Karpas-422 (cell line): ENCODE data around the gene DTNB. TPM values are rescaled to one million over a fixed set of nuclear protein-coding genes. Genes with fewer than 3 reads are reported as not detected.

Experiments
- DNase-seq: peaks from one replicate; pipeline ENCODE4 v3.0.0-alpha.2; 2015
- H2AFZ ChIP-seq: fragments of 200-600 bp; sonication (generic); 2 replicates; pipeline ENCODE4 v1.6.1; 2014; ENCODE audit warnings: antibody characterized with exemption, low read length, mixed read lengths
- H3K27ac ChIP-seq: fragments of 200-600 bp; sonication (generic); 2 replicates; pipeline ENCODE4 v1.5.1; 2014; ENCODE audit warnings: mild to moderate bottlenecking, low read length, moderate library complexity
- H3K27me3 ChIP-seq: fragments of 200-600 bp; sonication (generic); 2 replicates; pipeline ENCODE4 v1.6.1; 2014; ENCODE audit warnings: low read length, mixed read lengths
- H3K36me3 ChIP-seq: fragments of 200-600 bp; sonication (generic); 2 replicates; pipeline ENCODE4 v1.6.1; 2014; ENCODE audit warnings: low read length, mixed read lengths; ENCODE audit not compliant: insufficient read depth
- H3K4me1 ChIP-seq: fragments of 200-600 bp; sonication (generic); 2 replicates; pipeline ENCODE4 v1.6.1; 2014; ENCODE audit warnings: mild to moderate bottlenecking, low read length, mixed read lengths
- H3K4me2 ChIP-seq: fragments of 200-600 bp; sonication (generic); 2 replicates; pipeline ENCODE4 v1.6.1; 2014; ENCODE audit warnings: low read length, low read depth, mild to moderate bottlenecking; ENCODE audit not compliant: poor library complexity, severe bottlenecking
- H3K4me3 ChIP-seq: fragments of 200-600 bp; sonication (generic); 2 replicates; pipeline ENCODE4 v1.5.1; 2014; ENCODE audit warnings: mild to moderate bottlenecking, antibody characterized with exemption, low read length, mixed read lengths
- H3K79me2 ChIP-seq: fragments of 200-600 bp; sonication (generic); 2 replicates; pipeline ENCODE4 v1.6.1; 2014; ENCODE audit warnings: mild to moderate bottlenecking, low read length, mixed read lengths
- H3K9ac ChIP-seq: fragments of 200-600 bp; sonication (generic); 2 replicates; pipeline ENCODE4 v1.6.0; 2014; ENCODE audit warnings: low read length
- H3K9me2 ChIP-seq: fragments of 200-600 bp; sonication (generic), shearing (Covaris generic); replicated peaks from 2 replicates; pipeline ENCODE4 v1.6.0; 2014; ENCODE audit warnings: mild to moderate bottlenecking, low read length, moderate library complexity; ENCODE audit not compliant: insufficient read depth
- H3K9me3 ChIP-seq: fragments of 300-700, 200-600 bp; sonication (generic); 2 replicates; pipeline ENCODE4 v1.6.1; 2014; ENCODE audit warnings: low read length, mixed read lengths
- H4K20me1 ChIP-seq: fragments of 200-600 bp; sonication (generic); 2 replicates; pipeline ENCODE4 v1.6.1; 2014; ENCODE audit warnings: mild to moderate bottlenecking, antibody characterized with exemption, low read length, low read depth; ENCODE audit not compliant: insufficient read depth
- total RNA-seq: library from RNA; depleted of rRNA; stranded (reverse); fragments of >200 nt; shearing (Covaris generic); gene quantifications from 2 replicates; pipeline ENCODE4 v1.2.3, GENCODE V29; 2014; ENCODE audit warnings: low replicate concordance

DTNB gene
- total RNA-seq, 1 experiment from 2014 or later, result 9.1 TPM

- Histone ChIP-seq H4K20me1 (no peaks in the 10 kb centered on the region), H3K9me2 (no peaks in the 10 kb centered on the region), H2AFZ (no peak overlapping the region), H3K9ac (no peak overlapping the region), H3K27me3 (no peaks in the 10 kb centered on the region), H3K4me1 (peaks cover 6% of the 10 kb centered on the region), H3K27ac (no peak overlapping the region), H3K4me3 (no peak overlapping the region), H3K36me3 (no peaks in the 10 kb centered on the region), H3K4me2 (no peak overlapping the region), H3K9me3 (no peaks in the 10 kb centered on the region), H3K79me2 (no peaks in the 10 kb centered on the region)
- DNase-seq, result no peak
Observed at GRCh38 chr2:25444608-25445270, 228.6 kb downstream of the DTNB start.

GRCh38 chr2:25443766-25444165 lies 229.6 kb downstream of the DTNB start:
- peaks cover 6% of the 10 kb centered on the region for H3K4me1 ChIP-seq
- no peaks in the 10 kb centered on the region for H4K20me1 ChIP-seq
- DNase-seq, result no peak

GRCh38 chr2:25441353-25441752 lies 232.0 kb downstream of the DTNB start:
- Histone ChIP-seq H3K9me3 (no peaks in the 10 kb centered on the region), H3K9ac (no peak overlapping the region), H4K20me1 (no peaks in the 10 kb centered on the region), H3K27me3 (no peaks in the 10 kb centered on the region), H3K36me3 (no peaks in the 10 kb centered on the region), H3K9me2 (no peaks in the 10 kb centered on the region), H2AFZ (no peak overlapping the region), H3K4me3 (no peak overlapping the region), H3K4me1 (peaks cover 6% of the 10 kb centered on the region), H3K4me2 (no peak overlapping the region), H3K79me2 (no peaks in the 10 kb centered on the region), H3K27ac (no peak overlapping the region)
- DNase-seq, result no peak

More at GRCh38 chr2:25443766-25444165, 229.6 kb downstream of the DTNB start:
- Histone ChIP-seq H3K9me2 (no peaks in the 10 kb centered on the region), H3K27ac (no peak overlapping the region), H3K4me3 (no peak overlapping the region), H3K36me3 (no peaks in the 10 kb centered on the region), H3K4me2 (no peak overlapping the region), H3K27me3 (no peaks in the 10 kb centered on the region), H2AFZ (no peak overlapping the region), H3K9me3 (no peaks in the 10 kb centered on the region), H3K9ac (no peak overlapping the region), H3K79me2 (no peaks in the 10 kb centered on the region)

GRCh38 chr2:25438793-25439192 lies 234.6 kb downstream of the DTNB start:
- H3K79me2 ChIP-seq, result no peaks in the 10 kb centered on the region
- no peak for DNase-seq
- H3K4me3 ChIP-seq, result no peak overlapping the region
- H3K4me2 ChIP-seq, result no peak overlapping the region
- 0 out of 2 replicates have a peak, but pooled peaks cover 3% of the 10 kb centered on the region for H3K4me1 ChIP-seq
- no peak overlapping the region for H2AFZ ChIP-seq
- no peaks in the 10 kb centered on the region for H3K27me3 ChIP-seq
- H3K36me3 ChIP-seq, result no peaks in the 10 kb centered on the region
- H3K9me3 ChIP-seq, result no peaks in the 10 kb centered on the region
- no peaks in the 10 kb centered on the region for H3K9me2 ChIP-seq
- no peak overlapping the region for H3K27ac ChIP-seq
- no peak overlapping the region for H3K9ac ChIP-seq
- H4K20me1 ChIP-seq, result no peaks in the 10 kb centered on the region

GRCh38 chr2:25437881-25438662 lies 235.3 kb downstream of the DTNB start:
- Histone ChIP-seq H3K9ac (no peak overlapping the region), H3K36me3 (no peaks in the 10 kb centered on the region)
- no peak for DNase-seq

GRCh38 chr2:25435421-25435820 lies 238.0 kb downstream of the DTNB start:
- H3K27ac ChIP-seq, result no peak overlapping the region
- H3K4me2 ChIP-seq, result no peak overlapping the region
- no peaks in the 10 kb centered on the region for H3K27me3 ChIP-seq
- H3K9me3 ChIP-seq, result no peaks in the 10 kb centered on the region
- H2AFZ ChIP-seq, result no peak overlapping the region
- H3K4me1 ChIP-seq, result 0 out of 2 replicates have a peak, but pooled peaks cover 5% of the 10 kb centered on the region
- H4K20me1 ChIP-seq, result no peaks in the 10 kb centered on the region
- no peaks in the 10 kb centered on the region for H3K9me2 ChIP-seq
- H3K4me3 ChIP-seq, result no peak overlapping the region
- no peak for DNase-seq
- H3K36me3 ChIP-seq, result no peaks in the 10 kb centered on the region
- no peak overlapping the region for H3K9ac ChIP-seq
- H3K79me2 ChIP-seq, result no peaks in the 10 kb centered on the region

More at GRCh38 chr2:25437881-25438662, 235.3 kb downstream of the DTNB start:
- Histone ChIP-seq H3K4me3 (no peak overlapping the region), H3K27ac (no peak overlapping the region), H3K9me3 (no peaks in the 10 kb centered on the region), H3K79me2 (no peaks in the 10 kb centered on the region), H3K4me1 (0 out of 2 replicates have a peak, but pooled peaks cover 5% of the 10 kb centered on the region), H3K9me2 (no peaks in the 10 kb centered on the region), H2AFZ (no peak overlapping the region), H4K20me1 (no peaks in the 10 kb centered on the region), H3K4me2 (no peak overlapping the region), H3K27me3 (no peaks in the 10 kb centered on the region)

- H4K20me1 ChIP-seq, result no peaks in the 10 kb centered on the region
- H3K27me3 ChIP-seq, result no peaks in the 10 kb centered on the region
- H3K79me2 ChIP-seq, result no peaks in the 10 kb centered on the region
- no peaks in the 10 kb centered on the region for H3K36me3 ChIP-seq
- no peak overlapping the region for H3K27ac ChIP-seq
- no peak overlapping the region for H2AFZ ChIP-seq
- DNase-seq, result no peak
- no peaks in the 10 kb centered on the region for H3K9me2 ChIP-seq
- no peaks in the 10 kb centered on the region for H3K9me3 ChIP-seq
- H3K4me3 ChIP-seq, result no peak overlapping the region
- H3K4me1 ChIP-seq, result 0 out of 2 replicates have a peak, but pooled peaks cover 5% of the 10 kb centered on the region
- no peak overlapping the region for H3K4me2 ChIP-seq
- no peak overlapping the region for H3K9ac ChIP-seq
Observed at GRCh38 chr2:25431604-25432003, 241.8 kb downstream of the DTNB start.

- Histone ChIP-seq H4K20me1 (no peaks in the 10 kb centered on the region), H3K4me1 (0 out of 2 replicates have a peak, but pooled peaks cover 5% of the 10 kb centered on the region), H3K4me3 (no peak overlapping the region), H3K9ac (no peak overlapping the region), H3K27me3 (no peaks in the 10 kb centered on the region), H3K9me2 (no peaks in the 10 kb centered on the region), H2AFZ (no peak overlapping the region), H3K79me2 (no peaks in the 10 kb centered on the region), H3K4me2 (no peak overlapping the region), H3K27ac (no peak overlapping the region), H3K9me3 (no peaks in the 10 kb centered on the region), H3K36me3 (no peaks in the 10 kb centered on the region)
- DNase-seq, result no peak
Observed at GRCh38 chr2:25430556-25430955, 242.8 kb downstream of the DTNB start.
